HG03060 (cell line): ENCODE measurements around the gene AP1G2.
"Not testable (repeated sequence)": the region's sequence is repeated elsewhere in the genome, so short reads cannot be mapped to it uniquely, and the experiment has no call there.

Experiments
- ATAC-seq: cut with Tn5 transposase; IDR thresholded peaks from one replicate; pipeline ENCODE4 v1.9.1; 2021; ENCODE audit warnings: low read depth, moderate number of reproducible peaks; ENCODE audit not compliant: unreplicated experiment

Gene AP1G2

DNA sequence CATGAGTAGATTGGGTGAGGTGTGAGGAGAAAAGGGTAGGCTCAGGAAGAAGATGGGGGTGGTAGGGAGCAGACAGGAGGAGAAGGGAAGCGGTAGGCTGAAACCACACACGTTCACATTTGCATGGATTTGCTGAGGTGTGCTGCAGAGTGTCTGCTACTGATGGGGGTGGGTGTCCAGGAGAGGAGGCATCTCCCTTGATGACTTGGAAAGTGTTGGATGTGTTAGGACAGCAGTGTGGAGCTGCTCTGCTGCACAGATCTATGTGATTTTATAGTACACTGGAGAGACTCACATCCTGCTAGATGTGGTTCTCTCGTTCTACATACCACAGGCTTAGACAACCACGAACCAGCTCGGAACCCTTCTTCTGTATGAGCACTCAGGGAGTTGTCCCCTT is 25.3 kb downstream of the AP1G2 start:
- ATAC-seq, result no peak

DNA sequence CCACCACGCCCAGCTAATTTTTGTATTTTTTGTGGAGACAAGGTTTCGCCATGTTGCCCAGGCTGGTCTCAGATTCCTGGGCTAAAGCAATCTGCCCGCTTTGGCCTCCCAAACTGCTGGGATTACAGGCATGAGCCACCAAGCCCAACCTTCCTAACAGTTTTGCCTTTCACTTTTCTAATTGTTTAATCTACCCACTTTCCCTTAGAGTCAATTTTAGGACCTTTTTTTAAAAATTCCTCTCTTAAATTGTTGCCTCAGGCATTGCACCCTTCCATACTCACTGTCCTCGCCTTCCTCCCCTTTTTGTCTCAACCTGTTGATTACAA is 27.5 kb downstream of the AP1G2 start:
- ATAC-seq, result no peak

DNA sequence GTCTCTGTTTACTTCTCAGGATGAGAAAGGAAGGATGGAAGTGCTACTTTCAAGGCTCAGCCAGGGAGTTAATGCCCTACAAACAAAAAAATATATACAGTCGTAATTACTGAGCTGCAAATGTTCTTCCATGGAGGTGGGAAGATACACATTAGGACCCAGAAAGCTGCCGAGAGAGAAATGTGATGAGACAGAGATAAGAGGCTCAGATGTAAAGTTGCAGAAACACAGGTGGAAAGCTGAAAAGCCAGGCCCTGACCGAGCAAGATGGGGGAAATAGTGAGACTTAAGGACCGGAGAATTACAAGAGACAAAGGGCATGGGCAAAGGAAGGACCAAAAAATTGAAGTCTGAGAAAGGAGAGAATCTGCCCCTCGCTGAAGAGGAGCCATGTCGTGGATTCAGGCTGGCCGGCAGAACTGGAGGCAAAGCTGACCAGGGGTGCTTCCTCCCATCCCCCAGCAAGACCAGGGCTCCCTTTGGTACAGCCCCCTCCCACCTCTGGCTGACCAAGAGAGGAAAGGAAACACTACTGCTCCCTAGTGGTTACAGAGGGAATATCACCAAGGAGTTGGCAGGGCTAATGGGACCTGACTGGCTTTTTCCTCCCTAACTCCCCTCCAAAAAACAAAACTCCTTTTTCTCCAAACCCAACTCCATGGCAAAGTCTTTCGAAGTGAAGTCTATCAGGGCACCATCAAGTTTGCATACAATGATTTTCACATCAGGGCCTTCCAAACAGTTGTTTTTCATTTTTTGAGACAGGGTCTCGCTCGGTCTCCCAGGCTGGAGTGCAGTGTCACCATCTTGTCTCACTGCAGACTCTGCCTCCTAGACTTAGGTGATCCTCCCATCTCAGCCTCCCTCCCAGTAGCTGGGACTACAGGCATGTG is 28.1 kb downstream of the AP1G2 start:
- ATAC-seq, result no peak

DNA sequence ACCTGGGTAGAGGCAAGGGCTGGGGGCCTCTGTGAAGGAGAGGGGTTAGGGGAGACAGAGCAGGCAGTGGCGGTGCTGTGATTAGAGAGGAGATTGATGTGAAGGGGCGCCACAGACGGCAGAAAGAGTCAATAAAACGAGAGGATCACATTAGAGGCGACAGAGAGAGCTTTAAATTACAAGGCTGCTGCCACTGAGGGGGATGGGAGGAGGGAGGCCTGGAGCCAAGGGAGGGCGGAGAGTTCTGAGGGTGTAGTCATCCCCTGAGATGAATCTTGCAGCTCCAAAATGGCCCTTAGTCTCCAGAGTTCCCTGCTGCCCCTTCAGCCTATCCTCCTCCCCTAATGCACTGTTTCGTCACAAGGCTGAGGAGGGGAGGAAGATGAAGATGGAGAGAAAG is 28.8 kb downstream of the AP1G2 start:
- ATAC-seq, result no peak

DNA sequence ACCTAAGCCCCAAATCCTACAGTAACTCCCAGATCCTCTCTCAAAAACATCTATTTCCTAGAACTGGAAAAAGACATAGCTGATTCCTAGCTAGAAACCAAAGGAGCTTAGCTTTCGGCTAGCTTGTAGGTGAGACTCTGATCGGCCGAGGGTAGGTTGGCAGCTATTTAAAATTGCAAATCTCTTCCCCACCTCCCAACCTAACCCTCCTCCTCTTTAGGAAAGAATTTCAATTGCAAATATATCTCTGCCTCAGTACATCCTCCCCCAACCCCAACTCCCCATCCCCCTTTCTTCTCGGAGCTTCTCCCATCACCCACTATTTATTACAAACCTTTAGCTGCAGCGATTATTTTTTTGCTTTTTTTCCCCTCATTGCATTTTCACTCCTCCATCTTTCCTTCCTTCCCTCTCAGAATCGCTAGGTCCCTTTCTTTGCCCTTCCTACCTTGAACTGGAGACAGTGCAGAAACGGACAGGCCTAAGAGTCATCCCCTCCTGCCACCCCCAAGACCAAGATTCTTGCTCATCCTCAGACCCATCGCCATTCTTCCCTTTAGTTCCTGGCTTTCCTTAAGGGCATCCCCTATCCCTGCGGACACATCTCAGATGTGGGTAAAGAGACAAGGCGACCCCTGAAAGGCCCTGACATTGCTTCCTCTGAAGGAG is 29.4 kb downstream of the AP1G2 start:
- ATAC-seq, result no peak

DNA sequence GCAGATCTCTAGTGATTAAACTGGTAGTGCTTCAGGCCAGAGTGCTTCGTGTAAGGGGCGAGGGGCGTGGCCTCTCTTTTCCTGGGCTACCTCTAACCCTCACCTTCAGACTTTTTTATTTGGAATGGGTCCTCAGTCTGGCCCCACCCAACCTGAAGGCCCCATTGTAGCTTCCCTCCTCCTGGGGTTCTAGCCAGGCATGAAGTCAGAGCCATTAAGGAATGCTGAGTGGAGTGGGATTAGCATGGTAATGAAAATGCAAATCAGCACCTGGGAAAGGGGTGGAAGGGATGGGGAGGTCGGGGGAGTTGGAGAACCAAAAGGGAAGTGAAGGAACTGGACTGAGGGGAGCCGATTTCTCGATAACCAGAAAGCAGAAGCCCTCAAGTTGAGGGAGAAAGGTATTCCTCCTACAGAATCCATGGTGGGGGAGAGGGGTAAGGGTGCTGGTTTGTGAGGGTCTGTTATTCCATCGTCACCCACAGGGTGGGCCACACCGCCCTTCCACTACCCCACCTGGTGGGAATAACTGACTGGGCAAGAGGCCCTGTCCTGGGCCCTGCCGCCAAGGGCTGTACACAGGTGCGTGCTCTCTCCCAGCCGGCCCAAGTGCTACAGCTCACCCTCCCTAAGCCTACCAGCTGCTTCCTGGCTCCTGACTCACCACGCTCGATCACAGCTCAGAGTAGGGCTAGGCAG is 30.1 kb downstream of the AP1G2 start:
- no peak for ATAC-seq

DNA sequence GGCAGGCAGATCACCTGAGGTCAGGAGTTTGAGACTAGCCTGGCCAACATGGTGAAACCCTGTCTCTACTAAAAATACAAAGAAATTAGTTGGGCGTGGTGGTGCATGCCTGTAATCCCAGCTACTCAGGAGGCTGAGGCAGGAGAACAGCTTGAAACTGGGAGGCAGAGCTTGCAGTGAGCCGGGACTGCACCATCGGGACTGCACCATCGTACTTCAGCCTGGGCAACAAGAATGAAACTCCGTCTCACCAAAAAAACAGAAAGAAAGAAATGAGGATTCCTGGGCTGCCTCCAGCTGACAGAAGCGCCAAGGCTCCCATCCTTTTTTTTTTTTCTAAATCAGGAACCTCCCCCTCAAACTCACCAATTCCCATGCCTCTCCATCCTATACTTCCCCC is 30.7 kb downstream of the AP1G2 start:
- ATAC-seq, result not testable (repeated sequence)

DNA sequence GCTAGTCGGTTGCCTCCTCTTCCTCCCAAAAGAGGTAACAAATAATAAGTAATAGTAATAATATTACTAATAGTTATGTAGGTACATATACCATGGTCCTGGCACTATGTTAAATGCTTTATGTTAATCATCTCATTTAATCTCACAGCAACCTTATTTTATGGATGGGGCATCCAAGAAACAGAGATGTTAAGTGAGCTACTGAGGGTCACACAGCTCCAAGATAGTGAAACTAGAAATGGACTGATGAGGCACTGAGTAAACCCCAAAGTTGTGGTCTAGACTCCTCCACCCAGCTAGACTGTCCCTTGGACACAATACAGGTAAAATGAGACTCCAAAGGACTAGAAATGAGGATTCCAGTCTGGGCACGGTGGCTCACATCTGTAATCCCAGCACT is 31.1 kb downstream of the AP1G2 start:
- ATAC-seq, result no peak

DNA sequence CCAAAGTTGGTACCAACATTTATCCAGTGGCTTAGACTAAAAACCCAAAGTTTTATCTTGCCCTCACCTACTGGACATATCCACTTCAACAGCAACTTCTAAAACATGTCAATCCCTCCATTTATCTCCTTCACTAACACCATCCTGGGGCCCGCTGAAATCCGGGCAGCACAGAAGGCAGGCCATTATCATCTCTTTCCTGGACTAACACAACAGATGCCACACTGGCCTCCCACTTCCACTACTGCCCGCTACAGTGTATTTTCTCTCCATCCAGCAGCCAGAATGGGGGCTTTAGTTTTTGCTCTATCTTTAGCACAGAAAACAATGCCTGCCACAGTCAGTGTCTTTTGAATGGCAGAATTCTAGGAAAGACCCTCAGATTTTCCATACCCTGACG is 31.6 kb downstream of the AP1G2 start:
- no peak for ATAC-seq

DNA sequence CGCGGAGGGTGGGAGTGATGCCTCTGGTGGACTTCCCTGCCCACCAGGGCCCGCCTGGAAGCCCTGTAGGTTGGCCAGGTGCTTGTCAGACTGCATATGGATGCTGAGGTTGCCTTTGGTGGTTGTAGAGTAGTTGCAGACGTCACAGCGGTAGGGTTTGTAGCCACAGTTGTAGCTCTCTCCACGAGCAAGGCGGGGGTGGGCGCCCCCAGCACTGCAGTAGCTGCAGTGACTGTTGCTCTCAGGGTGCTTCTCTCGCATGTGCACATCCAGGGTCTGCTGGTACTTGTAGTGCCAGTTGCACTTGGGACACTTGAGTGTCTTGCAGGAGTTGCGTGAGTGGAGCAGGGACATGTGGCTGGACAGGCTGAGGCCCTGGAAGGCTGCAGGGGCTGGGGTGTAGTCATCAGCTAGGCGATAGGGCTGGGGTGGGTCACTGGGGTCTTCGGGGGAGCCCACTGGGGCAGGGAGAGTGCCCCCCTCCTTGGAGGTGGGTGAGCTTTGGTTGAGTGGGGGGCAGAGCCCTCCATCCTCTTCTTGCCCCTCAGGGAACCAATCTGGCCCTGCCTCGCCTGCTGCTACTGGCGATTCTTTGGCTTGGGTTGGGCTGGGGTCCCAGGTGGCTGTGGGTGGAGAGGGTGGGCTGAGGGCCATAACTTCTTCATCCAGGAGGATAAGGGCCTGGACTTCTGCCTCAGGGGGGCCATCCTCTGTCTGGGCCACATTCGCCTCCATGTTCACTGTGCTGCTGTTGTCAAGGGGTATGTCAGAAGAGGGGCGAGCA is 33.7 kb downstream of the AP1G2 start:
- ATAC-seq, result no peak

DNA sequence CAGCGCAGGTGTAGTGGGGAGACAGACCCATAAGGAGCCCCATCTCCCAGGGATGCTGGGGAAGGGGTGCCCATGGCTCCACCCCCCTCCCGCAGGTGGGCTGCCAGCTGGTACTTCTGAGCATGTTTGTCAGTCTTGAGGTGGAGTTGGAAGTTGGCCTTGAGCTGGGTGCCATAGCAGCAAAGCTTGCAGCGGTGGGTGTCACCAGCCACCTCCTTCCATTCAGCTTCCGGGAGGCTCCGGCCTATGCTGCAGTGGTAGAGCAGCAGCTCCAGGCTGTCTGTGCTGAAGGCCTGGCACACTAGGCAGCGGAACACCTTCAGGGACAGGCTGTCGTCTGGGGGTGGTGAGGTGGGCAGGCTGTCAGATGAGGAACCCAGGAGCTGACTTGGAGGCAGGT is 34.9 kb downstream of the AP1G2 start:
- ATAC-seq, result no peak

DNA sequence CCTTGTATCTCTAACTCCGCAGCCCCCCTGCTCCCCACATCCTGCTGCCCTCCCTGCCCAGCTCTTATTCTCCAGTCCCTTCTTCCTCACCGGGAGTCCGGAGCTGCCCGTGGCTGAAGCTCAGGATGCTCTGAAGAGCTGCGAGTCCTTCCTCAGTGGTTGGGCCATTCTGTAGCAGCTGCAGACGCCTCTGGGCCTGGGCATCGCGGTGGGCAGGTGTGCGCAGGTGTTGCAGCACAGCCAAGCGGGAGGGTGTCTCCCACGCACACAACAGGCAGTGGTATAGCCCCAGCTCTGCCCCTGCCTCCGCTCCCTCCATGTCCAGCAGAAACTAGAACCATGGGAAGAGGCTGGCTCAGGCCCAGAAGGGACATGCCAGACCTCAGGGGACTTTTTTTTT is 36.2 kb downstream of the AP1G2 start:
- no peak for ATAC-seq

DNA sequence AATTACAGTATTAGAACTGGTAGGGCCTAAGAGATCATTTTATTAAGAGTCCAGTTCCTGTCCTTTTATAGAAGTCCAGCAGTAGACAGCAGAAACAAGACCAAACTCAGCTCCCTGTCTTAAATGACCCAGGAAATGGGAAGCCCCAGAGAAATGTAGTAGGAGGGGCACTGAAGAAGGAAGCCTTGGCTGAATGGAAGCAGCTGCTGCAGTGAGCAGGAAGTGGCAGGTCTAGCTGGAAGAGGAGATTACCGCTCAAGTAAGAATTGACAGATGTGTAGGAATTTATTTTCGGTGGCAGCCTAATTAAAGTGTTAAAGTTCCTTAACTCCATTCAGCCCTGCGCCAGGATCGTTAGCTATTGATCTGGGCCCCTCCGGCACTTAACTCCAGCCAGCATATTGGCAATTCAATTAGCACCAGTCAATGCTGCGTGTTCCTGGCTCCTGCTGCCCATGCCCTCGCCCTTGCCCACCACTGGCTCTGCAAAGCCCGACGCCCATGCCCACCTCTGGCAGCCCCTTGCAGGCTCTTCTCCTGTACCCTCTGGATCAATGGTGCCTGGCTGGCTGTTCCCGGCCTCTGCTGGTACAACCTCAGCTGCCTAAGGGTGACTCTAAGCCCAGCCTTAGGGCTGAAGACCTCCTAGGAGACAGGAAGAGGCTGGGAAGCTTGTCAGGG is 37.1 kb downstream of the AP1G2 start:
- no peak for ATAC-seq

DNA sequence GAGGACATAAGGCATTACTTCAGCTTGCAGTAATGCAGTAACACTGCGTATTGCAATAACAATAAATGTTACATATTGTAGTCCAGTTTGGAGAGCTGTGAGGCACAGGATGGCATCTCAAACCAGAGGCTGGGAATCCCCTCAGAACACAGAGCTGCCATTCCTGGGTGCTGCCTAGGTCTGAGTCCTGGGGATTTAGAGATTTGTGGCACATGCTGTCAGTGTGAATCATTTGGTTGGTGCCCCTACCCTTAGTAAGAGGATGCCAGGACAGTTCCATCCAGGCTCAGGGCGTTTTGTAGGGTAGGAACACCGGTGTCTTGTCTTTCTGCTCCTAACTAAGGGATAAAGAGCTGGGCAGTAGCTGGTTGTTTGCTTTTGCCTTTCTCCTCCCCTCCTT is 38.6 kb downstream of the AP1G2 start:
- no peak for ATAC-seq

DNA sequence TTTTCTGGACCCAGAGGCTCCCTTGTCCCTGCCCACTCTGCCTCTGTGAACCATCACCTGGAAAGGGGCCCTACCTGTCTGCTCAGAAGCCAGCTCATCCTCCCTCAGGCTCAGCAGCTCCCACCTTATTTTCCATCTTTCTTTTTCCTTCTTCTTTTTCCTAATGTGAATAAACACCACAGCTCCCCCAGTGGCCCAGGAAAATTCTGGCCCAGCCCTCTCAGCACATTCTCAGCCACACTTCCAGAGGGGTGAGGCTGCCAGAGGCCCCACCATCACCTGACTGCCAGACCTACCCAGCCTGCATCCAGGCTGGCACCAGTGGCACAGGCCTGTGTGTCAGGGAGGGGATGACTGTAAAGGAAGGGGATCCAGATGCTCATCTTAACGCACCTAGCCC is 39.0 kb downstream of the AP1G2 start:
- no peak for ATAC-seq

DNA sequence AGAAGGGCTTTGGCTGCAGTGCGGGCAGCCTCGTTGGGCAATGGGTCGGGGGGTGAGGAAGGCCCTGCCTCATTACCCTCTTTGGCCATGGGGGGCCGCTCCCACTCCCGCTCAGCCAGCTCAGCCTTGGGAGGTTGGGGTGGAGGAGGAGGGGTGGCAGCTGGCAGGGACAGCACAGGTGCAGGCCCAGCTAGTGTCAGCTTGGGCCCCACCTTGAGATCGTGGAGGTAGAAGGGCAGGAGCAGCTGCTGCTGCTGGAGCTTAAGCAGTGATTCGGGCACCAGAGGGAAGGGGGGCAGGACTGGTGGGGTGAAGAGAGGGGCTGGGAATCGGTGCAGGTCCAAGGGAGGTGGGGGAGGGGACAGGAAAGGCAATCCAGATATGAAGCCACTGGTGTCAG is 42.0 kb downstream of the AP1G2 start:
- no peak for ATAC-seq

DNA sequence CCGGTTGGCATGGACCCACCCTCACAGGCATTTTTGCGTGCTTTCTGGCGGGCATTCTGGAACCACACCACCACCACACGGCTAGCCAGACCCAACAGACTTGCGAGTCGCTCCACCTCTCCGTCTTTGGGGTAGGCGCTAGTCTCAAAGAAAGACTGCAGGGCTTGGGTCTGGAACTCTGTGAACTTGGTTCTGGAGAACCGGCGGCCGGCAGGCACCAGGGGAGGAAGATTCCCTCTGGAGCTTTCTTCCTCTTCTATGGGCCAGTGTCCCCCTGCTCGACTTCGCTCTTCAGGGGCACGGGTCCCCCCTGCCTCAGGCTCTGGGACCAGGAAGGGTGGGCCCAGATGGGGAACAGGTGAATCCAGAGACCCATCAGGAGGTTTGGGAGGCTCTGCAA is 42.6 kb downstream of the AP1G2 start:
- ATAC-seq, result no peak

DNA sequence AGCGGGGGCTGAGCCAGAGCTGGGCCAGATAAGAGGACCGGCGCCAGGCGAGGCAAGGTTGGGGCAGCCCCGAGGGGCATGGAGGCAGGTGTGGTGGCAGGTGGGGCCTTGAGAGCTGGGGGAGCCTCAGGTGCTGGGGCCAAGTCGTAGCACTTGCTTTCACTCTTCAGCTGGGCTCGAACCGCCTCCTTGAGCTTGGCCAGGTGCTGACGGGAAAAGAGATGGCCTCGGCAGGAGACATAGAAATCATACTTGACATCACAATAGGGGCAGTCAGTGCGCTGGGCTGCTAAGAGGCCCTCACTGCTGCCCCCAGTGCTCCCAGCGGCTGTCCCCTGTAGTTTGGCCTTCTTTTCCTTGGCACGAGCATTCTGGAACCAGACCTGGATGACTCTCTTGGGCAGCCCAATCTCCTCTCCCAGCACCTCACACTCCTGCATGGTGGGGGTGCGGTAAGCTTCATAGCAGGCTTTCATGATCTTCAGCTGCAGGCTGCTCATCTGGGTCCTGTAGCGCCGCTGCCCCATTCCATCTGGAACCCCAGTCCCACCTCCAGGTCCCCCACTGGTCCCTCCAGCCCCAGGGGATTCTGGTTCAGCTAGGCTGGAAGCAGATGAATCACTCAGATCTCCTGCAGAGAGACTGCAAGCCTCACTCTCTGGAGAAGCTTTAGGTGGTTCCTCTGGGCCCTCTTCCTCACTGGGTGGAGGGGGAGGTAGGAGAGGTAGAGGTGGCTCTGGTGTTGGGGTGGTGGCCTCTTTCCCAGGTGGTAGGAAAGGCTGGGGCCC is 44.2 kb downstream of the AP1G2 start:
- no peak for ATAC-seq

DNA sequence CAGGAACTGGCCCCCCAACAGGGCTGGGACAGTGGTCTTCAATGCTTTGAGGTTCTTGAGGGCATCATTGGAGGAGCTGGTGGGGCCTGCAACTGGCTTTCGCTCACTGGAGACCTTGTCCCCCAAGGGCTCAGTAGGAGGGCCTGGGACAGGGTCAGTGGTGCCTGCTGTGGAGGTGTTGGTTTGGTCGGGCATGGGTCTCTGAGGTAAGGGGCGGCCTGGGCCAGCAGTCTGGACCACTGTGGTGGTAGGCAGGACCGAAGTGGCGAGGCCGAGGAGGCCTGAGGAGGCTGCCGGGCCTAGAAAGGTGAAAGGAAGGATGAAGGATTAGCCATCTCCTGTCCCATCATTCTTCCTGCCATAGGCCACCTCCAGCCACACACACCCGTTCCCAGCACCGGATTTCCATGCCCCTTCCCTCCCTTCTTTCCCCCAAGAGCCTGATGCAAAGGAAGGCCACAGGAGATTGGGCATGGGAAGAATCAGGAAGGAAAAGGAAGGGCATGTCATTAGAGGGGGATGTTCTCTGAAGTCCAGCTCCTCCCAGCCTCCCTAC is 44.9 kb downstream of the AP1G2 start:
- ATAC-seq, result no peak
